Keratinocyte (primary cell): ENCODE results near the gene PLAC1.

Experiments
- EZH2 ChIP-seq: IDR thresholded peaks from one replicate; pipeline ENCODE4 v1.6.1; 2012; ENCODE audit warnings: inconsistent platforms, mild to moderate bottlenecking, low read length, moderate library complexity
- TF ChIP-seq, protein P1 (sequence below), 3 experiments: IDR thresholded peaks in 1 of 3; conservative IDR thresholded peaks in 1 of 3; optimal IDR thresholded peaks in 1 of 3; 2 replicates in 2 of 3; 3 replicates in 1 of 3; pipeline versions ENCODE3 to v1.5.1; 2011; ENCODE audit warnings: low read length in 3 of 3, mild to moderate bottlenecking in 3 of 3, moderate library complexity in 2 of 3, control low read depth in 1 of 3, inconsistent platforms in 1 of 3; ENCODE audit not compliant: insufficient read depth in 2 of 3; ENCODE audit errors: extremely low read depth in 1 of 3

DNA sequence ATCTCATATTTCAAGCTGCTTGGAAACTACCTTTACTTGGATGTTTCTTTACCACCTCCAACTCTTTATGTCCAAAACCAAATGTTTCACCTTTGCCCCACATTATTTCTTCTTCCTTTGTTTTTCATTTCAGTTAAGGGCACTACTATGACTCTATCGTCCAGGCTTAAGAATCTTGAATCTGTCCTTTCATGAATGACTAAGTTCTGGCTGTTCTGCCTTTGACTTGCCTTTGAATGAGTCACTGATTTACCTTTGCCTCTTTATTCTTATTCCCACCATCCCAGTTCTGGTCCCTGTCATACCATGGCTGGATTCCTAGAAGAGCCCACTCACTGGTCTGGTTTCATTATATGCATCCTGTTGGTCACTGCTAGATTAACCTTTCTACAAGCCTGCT lies 30.6 kb upstream of the PLAC1 start:
- TF ChIP-seq, protein P1, sequence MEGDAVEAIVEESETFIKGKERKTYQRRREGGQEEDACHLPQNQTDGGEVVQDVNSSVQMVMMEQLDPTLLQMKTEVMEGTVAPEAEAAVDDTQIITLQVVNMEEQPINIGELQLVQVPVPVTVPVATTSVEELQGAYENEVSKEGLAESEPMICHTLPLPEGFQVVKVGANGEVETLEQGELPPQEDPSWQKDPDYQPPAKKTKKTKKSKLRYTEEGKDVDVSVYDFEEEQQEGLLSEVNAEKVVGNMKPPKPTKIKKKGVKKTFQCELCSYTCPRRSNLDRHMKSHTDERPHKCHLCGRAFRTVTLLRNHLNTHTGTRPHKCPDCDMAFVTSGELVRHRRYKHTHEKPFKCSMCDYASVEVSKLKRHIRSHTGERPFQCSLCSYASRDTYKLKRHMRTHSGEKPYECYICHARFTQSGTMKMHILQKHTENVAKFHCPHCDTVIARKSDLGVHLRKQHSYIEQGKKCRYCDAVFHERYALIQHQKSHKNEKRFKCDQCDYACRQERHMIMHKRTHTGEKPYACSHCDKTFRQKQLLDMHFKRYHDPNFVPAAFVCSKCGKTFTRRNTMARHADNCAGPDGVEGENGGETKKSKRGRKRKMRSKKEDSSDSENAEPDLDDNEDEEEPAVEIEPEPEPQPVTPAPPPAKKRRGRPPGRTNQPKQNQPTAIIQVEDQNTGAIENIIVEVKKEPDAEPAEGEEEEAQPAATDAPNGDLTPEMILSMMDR (optimal IDR thresholded peaks at IDR 0.05 in 1 of 3, IDR thresholded peaks at IDR 0.05 in 1 of 3, conservative IDR thresholded peaks at IDR 0.05 in 1 of 3; ENCODE audit: extremely low read depth in 1 of 3, insufficient read depth in 2 of 3, low read length in 3 of 3) = no peak
- no peak for TF ChIP-seq EZH2
